ENCODE results near the gene HDAC9.
A peak's percentile ranks its signal among the peaks of the same experiment; 100 is the strongest.

Gene HDAC9

DNA sequence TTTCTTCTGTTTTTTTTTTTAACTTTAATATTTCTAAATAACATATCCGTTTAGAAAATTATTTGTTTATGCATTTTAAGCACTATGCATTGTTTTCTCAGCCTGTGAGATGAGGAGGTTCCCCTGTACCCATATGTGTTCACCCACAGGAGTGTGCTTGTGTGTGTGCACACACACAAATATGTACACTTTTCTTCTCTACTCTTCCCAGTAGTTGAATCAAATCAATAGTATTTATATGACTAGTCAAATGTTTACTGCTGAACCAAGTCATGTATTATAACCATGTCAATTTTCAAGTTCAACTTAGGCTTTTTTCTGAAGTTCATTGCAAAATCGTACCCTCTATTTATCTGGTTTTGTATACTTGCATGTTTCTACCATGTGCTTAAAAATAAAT, 37.3 kb downstream of the HDAC9 start:
- no peak for ATAC-seq
- TF ChIP-seq, protein P1, sequence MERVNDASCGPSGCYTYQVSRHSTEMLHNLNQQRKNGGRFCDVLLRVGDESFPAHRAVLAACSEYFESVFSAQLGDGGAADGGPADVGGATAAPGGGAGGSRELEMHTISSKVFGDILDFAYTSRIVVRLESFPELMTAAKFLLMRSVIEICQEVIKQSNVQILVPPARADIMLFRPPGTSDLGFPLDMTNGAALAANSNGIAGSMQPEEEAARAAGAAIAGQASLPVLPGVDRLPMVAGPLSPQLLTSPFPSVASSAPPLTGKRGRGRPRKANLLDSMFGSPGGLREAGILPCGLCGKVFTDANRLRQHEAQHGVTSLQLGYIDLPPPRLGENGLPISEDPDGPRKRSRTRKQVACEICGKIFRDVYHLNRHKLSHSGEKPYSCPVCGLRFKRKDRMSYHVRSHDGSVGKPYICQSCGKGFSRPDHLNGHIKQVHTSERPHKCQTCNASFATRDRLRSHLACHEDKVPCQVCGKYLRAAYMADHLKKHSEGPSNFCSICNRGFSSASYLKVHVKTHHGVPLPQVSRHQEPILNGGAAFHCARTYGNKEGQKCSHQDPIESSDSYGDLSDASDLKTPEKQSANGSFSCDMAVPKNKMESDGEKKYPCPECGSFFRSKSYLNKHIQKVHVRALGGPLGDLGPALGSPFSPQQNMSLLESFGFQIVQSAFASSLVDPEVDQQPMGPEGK (CRISPR knock-in tag; IDR thresholded peaks at IDR 0.05; ENCODE audit: borderline replicate concordance): no peak
- TF ChIP-seq ARNTL (CRISPR knock-in tag; IDR thresholded peaks at IDR 0.05; ENCODE audit: borderline replicate concordance, low read depth) (no peak), TCF4 (CRISPR knock-in tag; IDR thresholded peaks at IDR 0.05; ENCODE audit: borderline replicate concordance) (no peak), PPARA (CRISPR knock-in tag; IDR thresholded peaks at IDR 0.05; ENCODE audit: borderline replicate concordance) (no peak), RARB (CRISPR knock-in tag; IDR thresholded peaks at IDR 0.05) (no peak), ZFP30 (CRISPR knock-in tag; IDR thresholded peaks at IDR 0.05) (no peak)

- peak; percentile 17; the same call in 2 of the 3 replicates for ATAC-seq
Measured at GRCh38 chr7:18534481-18534880, 38.9 kb downstream of the HDAC9 start.

GRCh38 chr7:18535810-18536415, 40.4 kb downstream of the HDAC9 start:
- TF ChIP-seq, protein P1 (CRISPR knock-in tag; IDR thresholded peaks at IDR 0.05; ENCODE audit: borderline replicate concordance): no peak
- TF ChIP-seq CSDC2 (CRISPR knock-in tag; IDR thresholded peaks at IDR 0.05): peak; percentile 23; the same call in 1 of the 2 replicates
- ATAC-seq: peak; percentile 30

More at GRCh38 chr7:18534481-18534880, 38.9 kb downstream of the HDAC9 start:
- TF ChIP-seq PPARA (CRISPR knock-in tag; IDR thresholded peaks at IDR 0.05; ENCODE audit: borderline replicate concordance): no peak
- no peak for TF ChIP-seq BACH2 (CRISPR knock-in tag; IDR thresholded peaks at IDR 0.05; ENCODE audit: borderline replicate concordance)
- TF ChIP-seq, protein P2, sequence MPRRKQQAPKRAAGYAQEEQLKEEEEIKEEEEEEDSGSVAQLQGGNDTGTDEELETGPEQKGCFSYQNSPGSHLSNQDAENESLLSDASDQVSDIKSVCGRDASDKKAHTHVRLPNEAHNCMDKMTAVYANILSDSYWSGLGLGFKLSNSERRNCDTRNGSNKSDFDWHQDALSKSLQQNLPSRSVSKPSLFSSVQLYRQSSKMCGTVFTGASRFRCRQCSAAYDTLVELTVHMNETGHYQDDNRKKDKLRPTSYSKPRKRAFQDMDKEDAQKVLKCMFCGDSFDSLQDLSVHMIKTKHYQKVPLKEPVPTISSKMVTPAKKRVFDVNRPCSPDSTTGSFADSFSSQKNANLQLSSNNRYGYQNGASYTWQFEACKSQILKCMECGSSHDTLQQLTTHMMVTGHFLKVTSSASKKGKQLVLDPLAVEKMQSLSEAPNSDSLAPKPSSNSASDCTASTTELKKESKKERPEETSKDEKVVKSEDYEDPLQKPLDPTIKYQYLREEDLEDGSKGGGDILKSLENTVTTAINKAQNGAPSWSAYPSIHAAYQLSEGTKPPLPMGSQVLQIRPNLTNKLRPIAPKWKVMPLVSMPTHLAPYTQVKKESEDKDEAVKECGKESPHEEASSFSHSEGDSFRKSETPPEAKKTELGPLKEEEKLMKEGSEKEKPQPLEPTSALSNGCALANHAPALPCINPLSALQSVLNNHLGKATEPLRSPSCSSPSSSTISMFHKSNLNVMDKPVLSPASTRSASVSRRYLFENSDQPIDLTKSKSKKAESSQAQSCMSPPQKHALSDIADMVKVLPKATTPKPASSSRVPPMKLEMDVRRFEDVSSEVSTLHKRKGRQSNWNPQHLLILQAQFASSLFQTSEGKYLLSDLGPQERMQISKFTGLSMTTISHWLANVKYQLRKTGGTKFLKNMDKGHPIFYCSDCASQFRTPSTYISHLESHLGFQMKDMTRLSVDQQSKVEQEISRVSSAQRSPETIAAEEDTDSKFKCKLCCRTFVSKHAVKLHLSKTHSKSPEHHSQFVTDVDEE (CRISPR knock-in tag; IDR thresholded peaks at IDR 0.05): no peak

DNA sequence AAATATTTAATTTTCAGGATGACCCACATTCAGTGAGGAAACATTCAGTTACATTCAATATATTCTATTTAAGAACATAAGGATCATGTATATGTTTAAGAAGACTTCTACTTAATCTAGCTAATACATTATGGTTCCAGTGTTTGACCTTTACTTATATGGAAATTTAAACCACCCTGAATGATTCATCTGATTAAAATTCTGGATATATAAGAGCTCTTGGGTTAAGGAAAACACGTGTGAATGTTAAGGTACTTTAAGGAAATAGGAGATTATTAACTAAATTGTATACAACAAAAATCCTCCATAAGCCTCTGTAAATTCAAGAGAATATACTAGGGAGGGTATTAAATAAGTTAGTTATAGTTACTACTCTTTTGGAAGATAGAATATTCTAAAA, 40.9 kb downstream of the HDAC9 start:
- TF ChIP-seq ESRRG (CRISPR knock-in tag; IDR thresholded peaks at IDR 0.05) (no peak), GLIS3 (CRISPR knock-in tag; IDR thresholded peaks at IDR 0.05) (no peak), ZFP3 (CRISPR knock-in tag; IDR thresholded peaks at IDR 0.05) (no peak), ZC3H10 (CRISPR knock-in tag; IDR thresholded peaks at IDR 0.05) (no peak), OSR1 (CRISPR knock-in tag; IDR thresholded peaks at IDR 0.05) (no peak), ARNTL (CRISPR knock-in tag; IDR thresholded peaks at IDR 0.05; ENCODE audit: borderline replicate concordance, low read depth) (no peak), RARB (CRISPR knock-in tag; IDR thresholded peaks at IDR 0.05) (no peak), TOX (CRISPR knock-in tag; IDR thresholded peaks at IDR 0.05; ENCODE audit: borderline replicate concordance) (no peak), ISL1 (CRISPR knock-in tag; IDR thresholded peaks at IDR 0.05) (no peak), ZNF565 (CRISPR knock-in tag; conservative IDR thresholded peaks at IDR 0.05; ENCODE audit: low read depth) (no peak), SNAI2 (CRISPR knock-in tag; IDR thresholded peaks at IDR 0.05) (no peak)
- TF ChIP-seq, protein P3, sequence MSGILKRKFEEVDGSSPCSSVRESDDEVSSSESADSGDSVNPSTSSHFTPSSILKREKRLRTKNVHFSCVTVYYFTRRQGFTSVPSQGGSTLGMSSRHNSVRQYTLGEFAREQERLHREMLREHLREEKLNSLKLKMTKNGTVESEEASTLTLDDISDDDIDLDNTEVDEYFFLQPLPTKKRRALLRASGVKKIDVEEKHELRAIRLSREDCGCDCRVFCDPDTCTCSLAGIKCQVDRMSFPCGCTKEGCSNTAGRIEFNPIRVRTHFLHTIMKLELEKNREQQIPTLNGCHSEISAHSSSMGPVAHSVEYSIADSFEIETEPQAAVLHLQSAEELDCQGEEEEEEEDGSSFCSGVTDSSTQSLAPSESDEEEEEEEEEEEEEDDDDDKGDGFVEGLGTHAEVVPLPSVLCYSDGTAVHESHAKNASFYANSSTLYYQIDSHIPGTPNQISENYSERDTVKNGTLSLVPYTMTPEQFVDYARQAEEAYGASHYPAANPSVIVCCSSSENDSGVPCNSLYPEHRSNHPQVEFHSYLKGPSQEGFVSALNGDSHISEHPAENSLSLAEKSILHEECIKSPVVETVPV (CRISPR knock-in tag; IDR thresholded peaks at IDR 0.05): no peak
- TF ChIP-seq, protein P2 (CRISPR knock-in tag; IDR thresholded peaks at IDR 0.05): no peak
- TF ChIP-seq, protein P1 (CRISPR knock-in tag; IDR thresholded peaks at IDR 0.05; ENCODE audit: borderline replicate concordance): no peak
- ATAC-seq: no peak

All from SK-N-SH treated with all-trans-retinoic acid at 6 μM for 48 hours (cell line).